IMR-90 (cell line): ENCODE results near the gene ZNF618. TPM values are rescaled to one million over a fixed set of nuclear protein-coding genes. Genes with fewer than 3 reads are reported as not detected.

Source experiments
- ATAC-seq: fragments of 200-7000 bp; cut with Tn5 transposase; 2 replicates; pipeline ENCODE4 v1.9.1; 2020; ENCODE audit warnings: low read depth, mild to moderate bottlenecking, moderate library complexity
- BruUV-seq: library from RNA; stranded (reverse); fragments of 400-500 nt; replicated peaks from 2 replicates; lab custom pipeline; 2021; lab: Mats Ljungman, UMichigan
- CTCF ChIA-PET: fragments of 300-600 bp; formaldehyde crosslinking; extraction: SDS; loops from one replicate; lab custom pipeline; 2021; ENCODE audit warnings: antibody characterized with exemption; lab: Yijun Ruan, JAX
- POLR2A ChIA-PET: fragments of 300-600 bp; sonication (Branson Sonifier 250); formaldehyde crosslinking; loops from one replicate; lab custom pipeline; 2022; ENCODE audit warnings: antibody characterized with exemption; ENCODE audit not compliant: unreplicated experiment; lab: Charles Lee
- DNase-seq: peaks from one replicate; pipeline ENCODE4 v3.0.0; 2013
- H2AFZ ChIP-seq: replicated peaks from 2 replicates; pipeline ENCODE3; 2013; ENCODE audit warnings: low read length, mild to moderate bottlenecking; ENCODE audit not compliant: poor library complexity
- H2AK5ac ChIP-seq: 2 replicates; pipeline ENCODE4 v1.6.1; 2013; ENCODE audit warnings: low read depth, low read length, inconsistent platforms
- H2AK9ac ChIP-seq: replicated peaks from 2 replicates; pipeline ENCODE3; 2013; ENCODE audit warnings: mild to moderate bottlenecking, low read depth, low read length, moderate library complexity; ENCODE audit not compliant: poor library complexity
- H2BK120ac ChIP-seq: 2 replicates; pipeline ENCODE4 v1.6.1; 2013; ENCODE audit warnings: low read depth, low read length, inconsistent platforms
- H2BK15ac ChIP-seq: 3 replicates; pipeline ENCODE4 v1.6.1; 2013; ENCODE audit warnings: low read depth, low read length, inconsistent platforms
- H2BK20ac ChIP-seq: 2 replicates; pipeline ENCODE4 v1.6.1; 2013; ENCODE audit warnings: low read depth, mild to moderate bottlenecking, inconsistent platforms, low read length, moderate library complexity
- H2BK5ac ChIP-seq: 2 replicates; pipeline ENCODE4 v1.6.1; 2013; ENCODE audit warnings: mild to moderate bottlenecking, low read depth, low read length, inconsistent platforms; ENCODE audit not compliant: poor library complexity, severe bottlenecking
- H3K14ac ChIP-seq: replicated peaks from 2 replicates; pipeline ENCODE4 v1.6.1; 2013; ENCODE audit warnings: low read depth, low read length, inconsistent platforms
- H3K18ac ChIP-seq: 2 replicates; pipeline ENCODE4 v1.6.1; 2013; ENCODE audit warnings: low read depth, low read length, control low read depth
- H3K23ac ChIP-seq: 2 replicates; pipeline ENCODE4 v1.6.1; 2013; ENCODE audit warnings: low read depth, low read length, inconsistent platforms
- H3K27ac ChIP-seq: 2 replicates; pipeline ENCODE4 v1.5.1; 2013; ENCODE audit warnings: mild to moderate bottlenecking, control low read depth, low read length; ENCODE audit not compliant: insufficient read depth
- H3K27me3 ChIP-seq: 2 replicates; pipeline ENCODE4 v1.6.1; 2013; ENCODE audit warnings: low read length; ENCODE audit not compliant: control insufficient read depth, insufficient read depth
- H3K36me3 ChIP-seq: 2 replicates; pipeline ENCODE4 v1.6.1; 2013; ENCODE audit warnings: low read length, mixed read lengths; ENCODE audit not compliant: control insufficient read depth, insufficient read depth
- H3K4ac ChIP-seq: 2 replicates; pipeline ENCODE4 v1.6.1; 2013; ENCODE audit warnings: low read depth, low read length, inconsistent platforms
- H3K4me1 ChIP-seq: 2 replicates; pipeline ENCODE4 v1.6.1; 2013; ENCODE audit warnings: low read length, mixed read lengths; ENCODE audit not compliant: control insufficient read depth, insufficient read depth
- H3K4me2 ChIP-seq: 2 replicates; pipeline ENCODE4 v1.6.1; 2013; ENCODE audit warnings: low read depth, mild to moderate bottlenecking, control low read depth, low read length, moderate library complexity
- H3K4me3 ChIP-seq: 2 replicates; pipeline ENCODE4 v1.5.1; 2013; ENCODE audit warnings: low read depth, mild to moderate bottlenecking, control low read depth, low read length, moderate library complexity; ENCODE audit not compliant: insufficient read depth
- H3K56ac ChIP-seq: 2 replicates; pipeline ENCODE4 v1.6.1; 2013; ENCODE audit warnings: low read length, inconsistent platforms; ENCODE audit not compliant: insufficient read depth; ENCODE audit errors: extremely low read depth
- H3K79me1 ChIP-seq, 2 experiments: 2 replicates each; pipeline ENCODE4 v1.6.1; 2013; ENCODE audit warnings: low read length in 2 of 2, inconsistent platforms in 1 of 2, low read depth in 1 of 2
- H3K9ac ChIP-seq: 2 replicates; pipeline ENCODE4 v1.6.1; 2013; ENCODE audit warnings: low read depth, low read length, control low read depth
- H3K9me1 ChIP-seq: 2 replicates; pipeline ENCODE4 v1.6.1; 2013; ENCODE audit warnings: low read length, inconsistent platforms; ENCODE audit not compliant: insufficient read depth
- H3K9me3 ChIP-seq: 2 replicates; pipeline ENCODE4 v1.6.1; 2013; ENCODE audit warnings: low read length; ENCODE audit not compliant: control insufficient read depth, insufficient read depth
- H4K20me1 ChIP-seq: 2 replicates; pipeline ENCODE4 v1.6.1; 2013; ENCODE audit warnings: low read length, inconsistent platforms; ENCODE audit not compliant: insufficient read depth
- H4K5ac ChIP-seq: 2 replicates; pipeline ENCODE4 v1.6.1; 2013; ENCODE audit warnings: mild to moderate bottlenecking, low read depth, low read length, control low read depth
- H4K8ac ChIP-seq, 2 experiments: 2 replicates each; pipeline ENCODE4 v1.6.1; 2013; ENCODE audit warnings: low read depth in 2 of 2, low read length in 2 of 2, control low read depth in 1 of 2, inconsistent platforms in 1 of 2
- H4K91ac ChIP-seq: 2 replicates; pipeline ENCODE4 v1.6.1; 2013; ENCODE audit warnings: low read depth, low read length, inconsistent platforms; ENCODE audit not compliant: insufficient read depth
- BHLHE40 ChIP-seq: fragments of 150-350 bp; IDR thresholded peaks from 2 replicates; pipeline ENCODE4 v1.6.1; 2016; ENCODE audit warnings: mild to moderate bottlenecking, low read depth, low read length
- CEBPB ChIP-seq: IDR thresholded peaks from 2 replicates; pipeline ENCODE4 v1.6.1; 2012; ENCODE audit warnings: low read depth, low read length, improper control_type of control experiment
- CHD1 ChIP-seq: IDR thresholded peaks from 2 replicates; pipeline ENCODE4 v1.6.1; 2012; ENCODE audit warnings: low read depth, low read length, improper control_type of control experiment
- CTCF ChIP-seq: conservative IDR thresholded peaks from 2 replicates; pipeline ENCODE4 v1.5.1; 2012; ENCODE audit warnings: mild to moderate bottlenecking, low read depth, low read length, improper control_type of control experiment
- ELK1 ChIP-seq: fragments of 150-350 bp; IDR thresholded peaks from 2 replicates; pipeline ENCODE4 v1.6.1; 2016; ENCODE audit warnings: low read depth, mild to moderate bottlenecking, low read length, moderate library complexity, borderline replicate concordance
- FOS ChIP-seq: fragments of 150-350 bp; IDR thresholded peaks from 2 replicates; pipeline ENCODE4 v1.6.1; 2016; ENCODE audit warnings: low read depth, low read length
- MAFK ChIP-seq: IDR thresholded peaks from 2 replicates; pipeline ENCODE4 v1.6.1; 2012; ENCODE audit warnings: low read depth, low read length, improper control_type of control experiment
- MAZ ChIP-seq: IDR thresholded peaks from 2 replicates; pipeline ENCODE4 v1.6.1; 2012; ENCODE audit warnings: low read depth, mild to moderate bottlenecking, low read length, improper control_type of control experiment, moderate library complexity, borderline replicate concordance
- MXI1 ChIP-seq: IDR thresholded peaks from 2 replicates; pipeline ENCODE4 v1.6.1; 2012; ENCODE audit warnings: low read depth, mild to moderate bottlenecking, low read length, moderate library complexity, borderline replicate concordance
- SMC3 ChIP-seq: fragments of 150-350 bp; IDR thresholded peaks from 2 replicates; pipeline ENCODE4 v1.6.1; 2016; ENCODE audit warnings: low read depth, mild to moderate bottlenecking, antibody characterized with exemption, low read length, moderate library complexity
- USF2 ChIP-seq: fragments of 150-350 bp; IDR thresholded peaks from 2 replicates; pipeline ENCODE4 v1.6.1; 2017; ENCODE audit warnings: mild to moderate bottlenecking, antibody characterized with exemption, low read length, low read depth
- WGBS, 2 experiments: methylation state at CpG; one replicate each; pipeline versions ENCODE4 v1.1.5 to v1.1.7; 2013; ENCODE audit warnings: missing lambda C conversion rate in 2 of 2; ENCODE audit not compliant: insufficient read length in 1 of 2; ENCODE audit errors: extremely low coverage in 2 of 2; 5-methylcytosine and 5-hydroxymethylcytosine counted together
- dilution Hi-C: fragments of 300-500 bp; cut with HindIII; formaldehyde crosslinking; loops from one replicate; pipeline ENCODE4 v1.14.3; 2018; ENCODE audit warnings: low sequenced_read_pairs; ENCODE audit not compliant: unreplicated experiment
- in situ Hi-C: fragments of 300-500 bp; cut with MboI; formaldehyde crosslinking; loops from 3 replicates; pipeline ENCODE4 v1.14.3; 2019; ENCODE audit warnings: low sequenced_read_pairs, inconsistent platforms, mixed read lengths
- intact Hi-C: fragments of 100-400 bp; cut with micrococcal nuclease; formaldehyde crosslinking; loops from 2 replicates; pipeline ENCODE4 v1.10.0; 2022
- polyA plus RNA-seq, 3 experiments: library from polyadenylated mRNA; depleted of rRNA; stranded (reverse); fragments of >200 nt; gene quantifications; 2 replicates each; pipeline ENCODE4 v1.2.3, GENCODE V29; 2012; ENCODE audit warnings: low replicate concordance in 1 of 3
- total RNA-seq: library from RNA; depleted of rRNA; stranded (reverse); fragments of >200 nt; gene quantifications from 2 replicates; pipeline ENCODE4 v1.2.3, GENCODE V29; 2012

The ZNF618 gene
- total and polyA plus RNA-seq, 2 of the 4 experiments (the other 2 are of a cell fraction), result 8.2 to 9.4 TPM

- TF ChIP-seq SMC3 (no peak), MAZ (no peak), MAFK (no peak), FOS (no peak), MXI1 (no peak), BHLHE40 (no peak), CHD1 (no peak), CEBPB (no peak)
These were observed 145.5 kb downstream of the ZNF618 start (continued) for GRCh38 chr9:114021578-114021977.

GRCh38 chr9:114023961-114024360 is 147.9 kb downstream of the ZNF618 start:
- POLR2A ChIA-PET, result no interaction called here
- no peak overlapping the region for H2BK120ac ChIP-seq
- H3K4me1 ChIP-seq, result no peaks in the 10 kb centered on the region
- ATAC-seq, result no peak
- no peak overlapping the region for H2AK9ac ChIP-seq
- no peak overlapping the region for H2BK5ac ChIP-seq
- H3K56ac ChIP-seq, result no peak overlapping the region
- no peak overlapping the region for H3K4ac ChIP-seq
- no peak overlapping the region for H2BK20ac ChIP-seq
- no peak overlapping the region for H3K9ac ChIP-seq
- no peaks in the 10 kb centered on the region; the same call in 1 of the 2 replicates for H4K20me1 ChIP-seq
- DNase-seq, result no peak
- no peak overlapping the region for H3K4me3 ChIP-seq
- H3K27me3 ChIP-seq, result no peaks in the 10 kb centered on the region
- intact Hi-C loops (no loop called here), dilution Hi-C loops (no loop called here), in situ Hi-C loops (no loop called here)
- peaks cover 7% of the 10 kb centered on the region for H3K9me1 ChIP-seq
- no peak overlapping the region for H2BK15ac ChIP-seq
- H2AK5ac ChIP-seq, result no peak overlapping the region
- H3K14ac ChIP-seq, result no peak overlapping the region
- no peak overlapping the region for H2AFZ ChIP-seq
- H3K36me3 ChIP-seq, result peaks cover 32% of the 10 kb centered on the region; the same call in 1 of the 2 replicates
- H3K9me3 ChIP-seq, result peaks cover 8% of the 10 kb centered on the region
- no peak overlapping the region for H3K4me2 ChIP-seq
- H3K27ac ChIP-seq, result no peak overlapping the region
- CTCF ChIA-PET, result no interaction called here
- no peak overlapping the region for H3K23ac ChIP-seq
- H4K91ac ChIP-seq, result no peak overlapping the region
- no peak overlapping the region for H4K5ac ChIP-seq
- no peak for TF ChIP-seq CTCF
- no peak for TF ChIP-seq BHLHE40
- no peak for TF ChIP-seq USF2
- TF ChIP-seq CHD1, result no peak
- TF ChIP-seq ELK1, result no peak
- no CpG with 5 or more reads among the region's 1 CpG for WGBS, 2 experiments
- H3K79me1 ChIP-seq, result peaks cover 0 to 7% of the 10 kb centered on the region in 2 experiments; a peak in 3 of 4 replicates
- H4K8ac ChIP-seq, result no peak overlapping the region
- no TSS peak for BruUV-seq
- H3K18ac ChIP-seq, result no peak overlapping the region
